GM12892 (cell line): ENCODE data around the gene STEAP1B.

Source experiments
- POLR2A ChIP-seq: IDR thresholded peaks from 2 replicates; pipeline ENCODE4 v1.6.1; 2011; ENCODE audit warnings: low read depth, low read length, control low read depth
- POLR2AphosphoS5 ChIP-seq: IDR thresholded peaks from 2 replicates; pipeline ENCODE4 v1.6.1; 2011; ENCODE audit warnings: low read depth, low read length, control low read depth

DNA sequence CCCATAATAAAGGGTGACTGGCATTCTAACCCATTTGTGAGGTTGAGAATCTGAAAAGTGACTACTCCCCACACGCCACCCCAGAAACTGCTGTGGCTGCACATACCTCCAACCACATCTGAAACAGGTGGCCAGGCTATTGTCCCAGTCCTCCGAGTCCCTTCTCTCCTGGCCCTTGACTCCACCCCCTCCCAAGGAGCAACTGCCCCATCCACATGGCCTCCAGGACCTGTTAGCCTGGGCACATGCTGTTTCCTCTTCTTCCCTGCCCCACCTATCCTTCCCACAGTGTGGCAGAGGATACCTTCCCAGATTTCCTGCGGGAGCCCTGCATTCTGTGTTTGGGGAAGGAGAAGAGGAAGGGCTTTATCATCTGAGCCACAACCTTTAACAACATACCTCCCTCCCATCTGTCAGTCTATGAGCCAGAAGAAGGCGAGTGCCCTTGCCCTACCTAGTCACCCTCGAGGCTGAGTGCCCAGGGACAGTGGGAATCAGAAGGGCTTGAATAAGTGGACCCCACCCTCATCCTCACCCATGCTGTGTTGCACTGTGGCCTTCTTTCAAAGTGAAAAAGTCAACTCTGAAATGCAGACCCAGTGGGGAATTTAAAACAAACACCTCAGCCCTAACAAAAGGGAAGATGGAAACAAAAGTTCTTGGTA lies 11.9 kb downstream of the STEAP1B start:
- TF ChIP-seq POLR2A (no peak), POLR2AphosphoS5 (no peak)
